Fibroblast of mammary gland (primary cell): ENCODE measurements around the gene TRAIP.
A peak's percentile ranks its signal among the peaks of the same experiment; 100 is the strongest.

Experiments
- DNase-seq: peaks from one replicate; pipeline ENCODE4 v3.0.0-alpha.2; 2010; ENCODE audit warnings: low read depth
- H3K4me3 ChIP-seq: 2 replicates; pipeline ENCODE4 v1.5.1; 2011; ENCODE audit warnings: low read depth, mild to moderate bottlenecking, low read length, moderate library complexity; ENCODE audit not compliant: control insufficient read depth
- TF ChIP-seq, protein P1 (sequence below): conservative IDR thresholded peaks from 2 replicates; pipeline ENCODE4 v1.5.1; 2011; ENCODE audit warnings: low read depth, low read length, inconsistent platforms; ENCODE audit not compliant: control insufficient read depth, insufficient read depth

Gene TRAIP

GRCh38 chr3:49805897-49806701 is 50.3 kb downstream of the TRAIP start:
- TF ChIP-seq, protein P1, sequence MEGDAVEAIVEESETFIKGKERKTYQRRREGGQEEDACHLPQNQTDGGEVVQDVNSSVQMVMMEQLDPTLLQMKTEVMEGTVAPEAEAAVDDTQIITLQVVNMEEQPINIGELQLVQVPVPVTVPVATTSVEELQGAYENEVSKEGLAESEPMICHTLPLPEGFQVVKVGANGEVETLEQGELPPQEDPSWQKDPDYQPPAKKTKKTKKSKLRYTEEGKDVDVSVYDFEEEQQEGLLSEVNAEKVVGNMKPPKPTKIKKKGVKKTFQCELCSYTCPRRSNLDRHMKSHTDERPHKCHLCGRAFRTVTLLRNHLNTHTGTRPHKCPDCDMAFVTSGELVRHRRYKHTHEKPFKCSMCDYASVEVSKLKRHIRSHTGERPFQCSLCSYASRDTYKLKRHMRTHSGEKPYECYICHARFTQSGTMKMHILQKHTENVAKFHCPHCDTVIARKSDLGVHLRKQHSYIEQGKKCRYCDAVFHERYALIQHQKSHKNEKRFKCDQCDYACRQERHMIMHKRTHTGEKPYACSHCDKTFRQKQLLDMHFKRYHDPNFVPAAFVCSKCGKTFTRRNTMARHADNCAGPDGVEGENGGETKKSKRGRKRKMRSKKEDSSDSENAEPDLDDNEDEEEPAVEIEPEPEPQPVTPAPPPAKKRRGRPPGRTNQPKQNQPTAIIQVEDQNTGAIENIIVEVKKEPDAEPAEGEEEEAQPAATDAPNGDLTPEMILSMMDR, result no peak
- DNase-seq, result no peak
- no peak overlapping the region for H3K4me3 ChIP-seq

GRCh38 chr3:49805367-49805782 is 51.0 kb downstream of the TRAIP start:
- H3K4me3 ChIP-seq, result no peak overlapping the region
- TF ChIP-seq, protein P1, result no peak
- peak; percentile 93 for DNase-seq

DNA sequence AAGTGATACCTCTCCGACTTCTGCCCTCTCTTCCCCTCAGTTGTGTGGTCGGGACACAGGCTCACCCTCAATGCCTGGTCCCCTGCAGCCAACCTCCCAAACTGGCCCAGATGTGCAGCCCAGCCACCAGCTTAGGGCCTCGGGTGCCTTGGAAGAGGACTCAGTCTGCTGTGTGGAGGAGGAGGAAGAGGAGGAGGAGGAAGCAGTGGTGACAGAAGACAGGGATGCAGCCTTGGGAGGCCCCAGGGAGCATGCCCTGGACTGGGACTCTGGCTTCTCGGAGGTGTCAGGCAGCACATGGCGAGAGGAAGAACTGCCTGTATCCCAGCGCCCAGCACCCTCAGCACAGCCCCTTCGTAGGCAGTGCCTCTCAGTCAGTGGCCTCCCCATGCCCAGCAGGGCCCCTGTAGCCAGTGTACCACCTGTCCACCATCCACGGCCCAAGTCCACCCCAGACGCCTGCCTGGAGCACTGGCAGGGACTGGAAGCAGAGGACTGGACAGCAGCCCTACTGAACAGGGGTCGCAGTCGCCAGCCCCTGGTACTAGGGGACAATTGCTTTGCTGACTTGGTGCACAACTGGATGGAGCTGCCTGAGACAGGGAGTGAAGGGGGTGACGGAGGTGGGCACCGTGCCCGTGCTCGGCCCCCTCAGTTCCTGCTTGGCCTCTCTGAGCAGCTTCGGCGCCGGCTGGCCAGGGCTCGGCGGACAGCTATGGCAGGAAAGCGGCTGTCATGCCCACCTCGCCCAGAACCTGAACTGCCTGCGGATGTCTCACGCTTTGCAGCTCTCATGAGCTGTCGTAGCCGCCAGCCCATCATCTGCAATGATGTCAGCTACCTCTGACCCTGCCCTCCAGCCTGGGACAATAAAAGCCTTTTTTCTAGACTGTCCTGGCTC is 52.0 kb downstream of the TRAIP start:
- no peak for DNase-seq
- peak overlapping the region; percentile 83 for H3K4me3 ChIP-seq
- TF ChIP-seq, protein P1, result no peak

DNA sequence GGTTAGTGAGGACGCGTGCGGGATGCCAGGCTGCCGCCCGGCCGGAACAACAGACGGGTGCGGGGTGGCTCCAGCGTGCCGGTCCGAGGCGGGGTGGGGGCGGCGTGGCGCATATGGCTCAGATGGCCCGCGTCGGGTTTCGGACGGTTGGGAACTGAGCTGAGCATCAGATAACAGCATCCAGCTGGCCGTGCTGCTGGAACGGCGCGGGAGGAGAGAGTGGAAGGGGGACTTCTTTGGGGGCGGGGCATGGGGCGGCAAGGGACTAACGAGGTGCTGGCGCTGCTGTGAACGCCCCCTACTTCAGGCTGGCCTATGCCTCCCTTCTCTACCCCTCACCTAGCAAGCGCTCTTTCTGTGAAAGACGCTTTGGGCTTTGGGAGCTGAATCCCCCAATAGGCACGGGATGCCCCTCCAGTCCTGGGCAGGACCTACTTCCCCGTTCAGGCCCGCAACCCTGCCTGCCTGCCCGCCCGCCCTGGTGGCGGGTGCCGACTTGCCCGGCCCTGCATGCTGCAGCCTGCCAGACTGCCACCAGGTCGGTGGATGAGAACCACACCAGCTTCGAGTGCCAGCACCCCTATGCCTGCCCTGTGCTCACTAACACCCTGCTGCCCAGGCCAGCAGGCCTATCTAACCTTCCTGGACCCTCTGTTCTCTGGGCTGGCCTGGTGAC is 52.8 kb downstream of the TRAIP start:
- DNase-seq, result no peak
- TF ChIP-seq, protein P1, result no peak

DNA sequence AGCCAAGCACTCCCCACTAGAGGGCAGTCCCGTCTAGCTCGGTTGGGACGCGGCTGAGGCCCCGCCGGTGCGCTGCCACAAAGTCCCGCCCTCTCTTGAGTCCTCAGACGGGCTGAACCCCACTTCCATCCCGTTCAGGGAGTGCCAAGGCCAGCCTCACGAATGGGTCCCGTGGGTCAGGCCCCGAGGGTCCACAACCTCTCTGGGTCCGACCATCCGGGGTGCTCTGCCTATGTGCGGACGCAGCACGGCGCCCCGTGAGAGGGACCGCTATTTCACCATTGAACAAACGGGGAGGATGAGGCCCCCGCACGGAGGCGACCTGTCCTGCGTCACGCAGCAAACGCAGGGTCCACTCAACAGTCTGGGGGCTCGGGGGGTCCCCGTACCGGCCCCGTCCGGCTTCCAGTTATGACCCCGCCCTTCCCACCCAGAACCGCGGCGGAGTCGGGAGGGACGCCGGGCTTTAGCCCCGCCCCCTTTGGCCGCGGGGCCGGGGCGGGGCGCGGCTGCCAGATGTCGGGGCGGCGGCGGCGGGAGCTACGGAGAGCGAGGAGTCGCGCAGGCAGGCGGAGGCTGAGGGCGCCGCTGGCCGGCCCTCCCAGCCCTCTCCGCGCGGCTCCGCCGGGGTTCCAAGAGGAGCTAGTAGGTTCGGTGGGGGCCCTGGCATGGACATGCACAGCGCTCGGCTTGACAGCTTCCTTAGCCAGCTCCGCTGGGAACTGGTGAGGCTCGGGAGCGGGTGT is 53.5 kb downstream of the TRAIP start, which contains the start of gene INKA1:
TSS of gene INKA1 (plus strand) at position 543 of the 746 bp plus-strand sequence. CDS start at position 675, 132 bp downstream.
- peak; percentile 77 for DNase-seq
- TF ChIP-seq, protein P1, result peak; percentile 76
- H3K4me3 ChIP-seq, result peak within 1 kb of the TSS; percentile 83

More for the DNA sequence above, 52.8 kb downstream of the TRAIP start:
- peak overlapping the region; percentile 83 for H3K4me3 ChIP-seq

DNA sequence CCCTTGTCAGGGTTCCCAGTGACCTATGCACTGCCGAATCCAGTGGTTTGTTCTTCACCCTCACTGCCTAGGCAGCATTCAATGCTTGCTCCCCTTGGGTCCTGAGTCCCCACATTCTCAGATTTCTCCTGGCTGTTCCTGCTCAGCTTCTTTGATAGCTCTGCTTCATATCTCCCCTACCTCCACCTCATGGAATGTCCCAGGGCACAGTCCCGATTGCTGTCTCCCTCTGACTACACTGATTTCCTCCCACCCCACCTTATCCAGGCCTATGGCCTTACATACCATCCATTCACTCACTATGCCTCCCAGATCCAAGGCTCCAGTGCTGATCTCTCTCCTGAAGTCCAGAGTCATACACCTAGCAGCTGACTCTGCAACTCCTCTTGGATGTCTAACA is 55.2 kb downstream of the TRAIP start:
- DNase-seq, result no peak
- H3K4me3 ChIP-seq, result no peak overlapping the region
- TF ChIP-seq, protein P1, result no peak
